Stimulated activated naive B cell treated with anti-CD40 and anti-IgM and Interleukin-4, amounts not matched to agents 10 μg/mL and 1 μg/mL and 100 μg/mL, for 72 hours (primary cell): ENCODE results near the gene PRLR.
A peak's percentile ranks its signal among the peaks of the same experiment; 100 is the strongest.

Source experiments
- ATAC-seq, 2 donors: fragments of 150-1000 bp; cut with Tn5 transposase; replicated peaks; 2 replicates each; pipeline ENCODE4 v1.10.0; 2021; ENCODE audit warnings: moderate library complexity in 1 of 2
- DNase-seq: peaks from one replicate; pipeline ENCODE4 v3.0.0; 2021
- H3K27ac Mint-ChIP-seq: one replicate; pipeline ENCODE4 v1.8.0; 2022; ENCODE audit warnings: mild to moderate bottlenecking, mixed read lengths
- H3K27me3 Mint-ChIP-seq, 2 donors: one replicate each; pipeline ENCODE4 v1.8.0; 2022; ENCODE audit warnings: mixed read lengths in 2 of 2
- H3K36me3 Mint-ChIP-seq, 2 donors: one replicate each; pipeline ENCODE4 v1.8.0; 2022; ENCODE audit warnings: mixed read lengths in 2 of 2, mild to moderate bottlenecking in 1 of 2
- H3K4me1 Mint-ChIP-seq, 2 donors: one replicate each; pipeline ENCODE4 v1.8.0; 2022; ENCODE audit warnings: mixed read lengths in 2 of 2, mild to moderate bottlenecking in 1 of 2
- H3K4me3 Mint-ChIP-seq, 2 donors: one replicate each; pipeline ENCODE4 v1.8.0; 2022; ENCODE audit warnings: mild to moderate bottlenecking in 2 of 2, mixed read lengths in 2 of 2, moderate library complexity in 1 of 2
- H3K9me3 Mint-ChIP-seq, 2 donors: one replicate each; pipeline ENCODE4 v1.8.0; 2022; ENCODE audit warnings: mixed read lengths in 2 of 2, mild to moderate bottlenecking in 1 of 2

Gene PRLR

GRCh38 chr5:35244171-35244570 lies 13.9 kb upstream of the PRLR start:
- H3K27me3 Mint-ChIP-seq: peaks cover 7 to 11% of the 10 kb centered on the region in 2 donors
- no peak for DNase-seq
- peaks cover 0 to 5% of the 10 kb centered on the region in 2 donors for H3K4me1 Mint-ChIP-seq
- no peak overlapping the region for H3K27ac Mint-ChIP-seq
- H3K36me3 Mint-ChIP-seq: no peaks in the 10 kb centered on the region
- no peaks in the 10 kb centered on the region for H3K9me3 Mint-ChIP-seq
- ATAC-seq: no peak
- H3K4me3 Mint-ChIP-seq: no peak overlapping the region

- Mint-ChIP-seq H3K36me3 (no peaks in the 10 kb centered on the region), H3K9me3 (no peaks in the 10 kb centered on the region), H3K27ac (no peak overlapping the region), H3K4me3 (no peak overlapping the region), H3K27me3 (peaks cover 7 to 11% of the 10 kb centered on the region in 2 donors), H3K4me1 (peaks cover 0 to 5% of the 10 kb centered on the region in 2 donors)
- ATAC-seq (no peak), DNase-seq (no peak)
Measured at GRCh38 chr5:35242702-35243258, 12.5 kb upstream of the PRLR start.

GRCh38 chr5:35240892-35241291 lies 10.6 kb upstream of the PRLR start:
- DNase-seq (no peak), ATAC-seq (no peak)
- H3K4me3 Mint-ChIP-seq: no peak overlapping the region
- peaks cover 0 to 2% of the 10 kb centered on the region in 2 donors for H3K4me1 Mint-ChIP-seq
- peaks cover 7 to 11% of the 10 kb centered on the region in 2 donors for H3K27me3 Mint-ChIP-seq
- no peaks in the 10 kb centered on the region for H3K36me3 Mint-ChIP-seq
- no peak overlapping the region for H3K27ac Mint-ChIP-seq
- H3K9me3 Mint-ChIP-seq: no peaks in the 10 kb centered on the region

GRCh38 chr5:35239911-35240610 lies 9.8 kb upstream of the PRLR start:
- no peaks in the 10 kb centered on the region for H3K9me3 Mint-ChIP-seq

GRCh38 chr5:35239476-35239875 lies 9.2 kb upstream of the PRLR start:
- DNase-seq (no peak), ATAC-seq (no peak)
- Mint-ChIP-seq H3K36me3 (no peaks in the 10 kb centered on the region), H3K4me3 (no peak overlapping the region), H3K9me3 (no peaks in the 10 kb centered on the region), H3K27ac (no peak overlapping the region), H3K27me3 (peaks cover 8 to 10% of the 10 kb centered on the region in 2 donors), H3K4me1 (peaks cover 0 to 2% of the 10 kb centered on the region in 2 donors)

More at GRCh38 chr5:35239911-35240610, 9.8 kb upstream of the PRLR start:
- Mint-ChIP-seq H3K27ac (no peak overlapping the region), H3K4me3 (no peak overlapping the region), H3K36me3 (no peaks in the 10 kb centered on the region), H3K4me1 (peaks cover 0 to 2% of the 10 kb centered on the region in 2 donors), H3K27me3 (peaks cover 7 to 11% of the 10 kb centered on the region in 2 donors)
- DNase-seq (no peak), ATAC-seq (no peak)

- no peak overlapping the region for H3K27ac Mint-ChIP-seq
- no peak for DNase-seq
- peak; percentile 68 to 77 for ATAC-seq
- H3K27me3 Mint-ChIP-seq: peaks cover 5 to 17% of the 10 kb centered on the region in 2 donors
- peaks cover 0 to 2% of the 10 kb centered on the region in 2 donors for H3K4me1 Mint-ChIP-seq
- no peaks in the 10 kb centered on the region for H3K36me3 Mint-ChIP-seq
- no peak overlapping the region for H3K4me3 Mint-ChIP-seq
- H3K9me3 Mint-ChIP-seq: no peaks in the 10 kb centered on the region
Measured at GRCh38 chr5:35237580-35238376, 7.5 kb upstream of the PRLR start.

GRCh38 chr5:35236770-35237169 lies 6.5 kb upstream of the PRLR start:
- Mint-ChIP-seq H3K27ac (no peak overlapping the region), H3K4me1 (peaks cover 0 to 2% of the 10 kb centered on the region in 2 donors), H3K9me3 (no peaks in the 10 kb centered on the region), H3K27me3 (peaks cover 11 to 24% of the 10 kb centered on the region in 2 donors), H3K36me3 (no peaks in the 10 kb centered on the region), H3K4me3 (no peak overlapping the region)
- no peak for DNase-seq
- ATAC-seq: no peak

- DNase-seq (no peak), ATAC-seq (no peak)
- Mint-ChIP-seq H3K4me1 (peaks cover 10 to 12% of the 10 kb centered on the region in 2 donors), H3K27me3 (peaks cover 37 to 50% of the 10 kb centered on the region in 2 donors), H3K27ac (no peak overlapping the region), H3K36me3 (no peaks in the 10 kb centered on the region), H3K4me3 (no peak overlapping the region), H3K9me3 (no peaks in the 10 kb centered on the region)
Measured at GRCh38 chr5:35233601-35234000, 3.3 kb upstream of the PRLR start.

GRCh38 chr5:35233121-35233520 lies 2.8 kb upstream of the PRLR start:
- peaks cover 42 to 55% of the 10 kb centered on the region in 2 donors for H3K27me3 Mint-ChIP-seq
- no peak overlapping the region for H3K27ac Mint-ChIP-seq
- no peaks in the 10 kb centered on the region for H3K36me3 Mint-ChIP-seq
- H3K4me1 Mint-ChIP-seq: peaks cover 10 to 12% of the 10 kb centered on the region in 2 donors
- DNase-seq (no peak), ATAC-seq (no peak)
- H3K4me3 Mint-ChIP-seq: no peak overlapping the region
- H3K9me3 Mint-ChIP-seq: no peaks in the 10 kb centered on the region

GRCh38 chr5:35232124-35232523 lies 1.8 kb upstream of the PRLR start:
- Mint-ChIP-seq H3K9me3 (no peaks in the 10 kb centered on the region), H3K4me1 (peaks cover 9 to 12% of the 10 kb centered on the region in 2 donors), H3K27ac (no peak overlapping the region), H3K36me3 (no peaks in the 10 kb centered on the region), H3K27me3 (peaks cover 50 to 64% of the 10 kb centered on the region in 2 donors), H3K4me3 (no peak overlapping the region)
- ATAC-seq: no peak
- no peak for DNase-seq

GRCh38 chr5:35229076-35230037 lies 930 bp downstream of the PRLR start:
- ATAC-seq (peak; percentile 49 to 67), DNase-seq (no peak)
- H3K9me3 Mint-ChIP-seq: no peaks in the 10 kb centered on the region
- H3K27ac Mint-ChIP-seq: peak overlapping the region; percentile 44
- peak overlapping the region; percentile 77 to 82 for H3K4me3 Mint-ChIP-seq
- H3K27me3 Mint-ChIP-seq: peaks cover 60 to 78% of the 10 kb centered on the region in 2 donors
- H3K36me3 Mint-ChIP-seq: no peaks in the 10 kb centered on the region
- H3K4me1 Mint-ChIP-seq: peaks cover 9 to 12% of the 10 kb centered on the region in 2 donors

GRCh38 chr5:35228310-35228709 lies 2.0 kb downstream of the PRLR start:
- no peaks in the 10 kb centered on the region for H3K36me3 Mint-ChIP-seq

GRCh38 chr5:35227720-35228119 lies 2.6 kb downstream of the PRLR start:
- Mint-ChIP-seq H3K27me3 (peaks cover 61 to 67% of the 10 kb centered on the region in 2 donors), H3K36me3 (no peaks in the 10 kb centered on the region), H3K4me1 (peaks cover 9 to 12% of the 10 kb centered on the region in 2 donors), H3K4me3 (no peak overlapping the region), H3K9me3 (no peaks in the 10 kb centered on the region), H3K27ac (no peak overlapping the region)
- ATAC-seq: no peak
- no peak for DNase-seq

More at GRCh38 chr5:35228310-35228709, 2.0 kb downstream of the PRLR start:
- no peaks in the 10 kb centered on the region for H3K9me3 Mint-ChIP-seq
- H3K27ac Mint-ChIP-seq: no peak overlapping the region
- H3K27me3 Mint-ChIP-seq: peaks cover 63 to 72% of the 10 kb centered on the region in 2 donors
- ATAC-seq: no peak
- no peak for DNase-seq
- peaks cover 9 to 12% of the 10 kb centered on the region in 2 donors for H3K4me1 Mint-ChIP-seq
- no peak overlapping the region for H3K4me3 Mint-ChIP-seq
